Lung (tissue), 12 donors: ENCODE data around the gene LRFN3. TPM values are rescaled to one million over a fixed set of nuclear protein-coding genes. Genes with fewer than 3 reads are reported as not detected.
"Not testable (repeated sequence)": the region's sequence is repeated elsewhere in the genome, so short reads cannot be mapped to it uniquely, and the experiment has no call there.

Source experiments
- ATAC-seq: fragments of 200-7000 bp; cut with Tn5 transposase; one replicate; pipeline ENCODE4 v1.9.1; 2020; ENCODE audit warnings: moderate number of reproducible peaks; ENCODE audit not compliant: insufficient read depth, low FRiP score
- DNase-seq, 3 donors: peaks; one replicate each; pipeline ENCODE4 v3.0.0-alpha.2; 2013 to 2017
- H3K27ac ChIP-seq, 2 donors: one replicate each; pipeline ENCODE4 v1.5.1; 2013; ENCODE audit warnings: mild to moderate bottlenecking in 2 of 2, moderate library complexity in 2 of 2, control low read depth in 1 of 2, inconsistent platforms in 1 of 2, low read depth in 1 of 2, low read length in 1 of 2
- H3K27me3 ChIP-seq, 3 donors: one replicate each; pipeline ENCODE4 v1.5.1; 2013; ENCODE audit warnings: low read length in 2 of 3; ENCODE audit not compliant: control insufficient read depth in 3 of 3, insufficient read depth in 3 of 3
- H3K36me3 ChIP-seq, 4 donors: one replicate each; pipeline ENCODE4 v1.5.1; 2013; ENCODE audit warnings: low read length in 4 of 4, mild to moderate bottlenecking in 1 of 4, moderate library complexity in 1 of 4; ENCODE audit not compliant: control insufficient read depth in 4 of 4, insufficient read depth in 4 of 4
- H3K4me1 ChIP-seq, 5 donors: one replicate each; pipeline ENCODE4 v1.5.1; 2013; ENCODE audit warnings: low read length in 5 of 5, mild to moderate bottlenecking in 2 of 5, moderate library complexity in 1 of 5; ENCODE audit not compliant: control insufficient read depth in 5 of 5, insufficient read depth in 5 of 5
- H3K4me3 ChIP-seq: one replicate; pipeline ENCODE4 v1.5.1; 2013; ENCODE audit warnings: mild to moderate bottlenecking, control low read depth, moderate library complexity
- H3K9ac ChIP-seq, 2 donors: one replicate each; pipeline ENCODE4 v1.5.1; 2013; ENCODE audit warnings: low read length in 2 of 2, control low read depth in 1 of 2; ENCODE audit not compliant: insufficient read depth in 1 of 2
- H3K9me3 ChIP-seq, 4 donors: one replicate each; pipeline ENCODE4 v1.5.1; 2013; ENCODE audit warnings: low read length in 3 of 4, mild to moderate bottlenecking in 1 of 4, moderate library complexity in 1 of 4; ENCODE audit not compliant: control insufficient read depth in 4 of 4, insufficient read depth in 3 of 4
- CTCF ChIP-seq: IDR thresholded peaks from 2 replicates; pipeline ENCODE4 v1.5.1; 2012; ENCODE audit warnings: mild to moderate bottlenecking; ENCODE audit errors: control extremely low read depth, extremely low read depth
- WGBS, 2 donors: extraction: QIAGEN DNeasy Blood & Tissue Kit; methylation state at CpG; one replicate each; pipeline ENCODE4 v1.1.7; 2013; 5-methylcytosine and 5-hydroxymethylcytosine counted together
- polyA plus RNA-seq, 2 donors: library from polyadenylated mRNA; stranded (reverse); fragments of 200-250 nt; gene quantifications; one replicate each; pipeline ENCODE4 v1.2.1, GENCODE V29; 2013
- total RNA-seq, 2 donors: library from RNA; depleted of rRNA in 1 of 2; stranded (reverse); fragments of >200 nt in 1 of 2; gene quantifications; one replicate each; pipeline ENCODE4 v1.2.1, GENCODE V29; 2014 to 2021
- donor health status: control.
- donor health status: control.
- donor health status: Bipolar disorder and iron deficiency.
- donor health status: healthy.
- donor health status: DM: yes; HTN: yes; CAD: no.

Gene LRFN3
- total and polyA plus RNA-seq, 4 donors, result 3.6 to 14.0 (median 7.6) TPM

DNA sequence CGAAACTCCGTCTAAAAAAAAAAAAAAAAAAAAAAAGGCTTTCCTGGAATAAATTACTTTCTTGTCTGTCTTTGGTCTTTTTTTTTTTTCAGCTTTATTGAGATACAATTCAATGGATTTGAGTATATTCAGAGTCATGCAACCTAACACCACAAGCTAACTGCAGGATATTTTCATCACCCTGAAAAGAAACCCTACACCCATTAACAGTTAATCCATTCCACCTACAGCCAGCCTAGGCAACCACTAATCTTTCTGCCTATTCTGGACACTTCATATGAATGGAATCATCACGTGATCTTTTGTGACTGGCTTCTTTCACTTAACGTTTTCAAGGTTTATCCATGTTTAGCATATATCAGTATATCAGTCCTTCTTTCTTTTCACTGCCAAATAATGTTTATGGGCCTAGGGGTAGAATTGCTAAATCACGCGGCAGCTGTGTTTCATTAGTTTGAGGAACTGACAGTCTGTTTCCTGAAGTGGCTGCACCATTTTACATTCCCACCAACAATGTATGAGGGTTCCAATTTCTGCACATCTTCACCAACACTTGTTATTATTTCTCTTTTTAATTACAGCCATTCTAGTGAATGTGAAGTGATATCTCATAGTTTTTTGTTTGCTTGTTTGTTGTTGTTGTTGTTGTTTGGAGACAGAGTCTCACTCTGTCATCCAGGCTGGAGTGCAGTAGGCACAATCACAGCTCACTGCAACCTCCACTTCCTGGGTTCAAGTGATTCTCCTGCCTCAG is 19.9 kb downstream of the LRFN3 start:
- Histone ChIP-seq H3K36me3 (no peaks in the 10 kb centered on the region), H3K9ac (no peak overlapping the region), H3K9me3 (peaks cover 0 to 2% (median 0%) of the 10 kb centered on the region in 4 donors), H3K4me1 (peaks cover 0 to 5% (median 0%) of the 10 kb centered on the region in 5 donors), H3K27me3 (peaks cover 0 to 31% (median 12%) of the 10 kb centered on the region in 3 donors), H3K27ac (no peak overlapping the region), H3K4me3 (no peak overlapping the region)
- DNase-seq (no peak), ATAC-seq (no peak)
- TF ChIP-seq CTCF, result no peak
- WGBS, 2 donors, result 54 to 66% methylated on average over 6 of the region's 6 CpGs

- H3K4me3 ChIP-seq, H3K36me3 ChIP-seq, H3K27ac ChIP-seq, H3K9ac ChIP-seq, H3K4me1 ChIP-seq, H3K9me3 ChIP-seq, ATAC-seq, DNase-seq: not testable (repeated sequence)
- peaks cover 0 to 31% (median 16%) of the 10 kb centered on the region in 3 donors for H3K27me3 ChIP-seq
- 84 to 93% methylated on average over 8 of the region's 8 CpGs for WGBS, 2 donors
These were observed 21.2 kb downstream of the LRFN3 start for GRCh38 chr19:35957411-35957810.

GRCh38 chr19:35958660-35959039 is 22.5 kb downstream of the LRFN3 start:
- H3K27me3 ChIP-seq, result peaks cover 0 to 31% (median 16%) of the 10 kb centered on the region in 3 donors
- DNase-seq (no peak), ATAC-seq (no peak)

More at GRCh38 chr19:35958660-35959039, 22.5 kb downstream of the LRFN3 start:
- Histone ChIP-seq H3K9me3 (peaks cover 0 to 2% (median 0%) of the 10 kb centered on the region in 4 donors), H3K9ac (no peak overlapping the region), H3K27ac (no peak overlapping the region), H3K4me3 (no peak overlapping the region), H3K36me3 (no peaks in the 10 kb centered on the region), H3K4me1 (peaks cover 0 to 5% (median 0%) of the 10 kb centered on the region in 5 donors)
- TF ChIP-seq CTCF, result no peak
- WGBS, 2 donors, result 33 to 36% methylated on average over 15 of the region's 15 CpGs
